Gastroesophageal sphincter (tissue), 2 donors: Measurements from ENCODE around the gene ARF1.

Source experiments
- EP300 ChIP-seq: sonication (generic); formaldehyde crosslinking; IDR thresholded peaks from one replicate; pipeline ENCODE4 v1.6.1; 2017; ENCODE audit warnings: antibody characterized with exemption, mild to moderate bottlenecking
- POLR2A ChIP-seq, 2 donors: fragments of 450-650 bp; IDR thresholded peaks; one replicate each; pipeline ENCODE4 v1.6.1; 2017; ENCODE audit warnings: antibody characterized with exemption in 2 of 2, mild to moderate bottlenecking in 2 of 2, moderate library complexity in 1 of 2
- POLR2AphosphoS5 ChIP-seq: sonication (generic); formaldehyde crosslinking; IDR thresholded peaks from one replicate; pipeline ENCODE4 v1.6.1; 2017; ENCODE audit warnings: antibody characterized with exemption

DNA sequence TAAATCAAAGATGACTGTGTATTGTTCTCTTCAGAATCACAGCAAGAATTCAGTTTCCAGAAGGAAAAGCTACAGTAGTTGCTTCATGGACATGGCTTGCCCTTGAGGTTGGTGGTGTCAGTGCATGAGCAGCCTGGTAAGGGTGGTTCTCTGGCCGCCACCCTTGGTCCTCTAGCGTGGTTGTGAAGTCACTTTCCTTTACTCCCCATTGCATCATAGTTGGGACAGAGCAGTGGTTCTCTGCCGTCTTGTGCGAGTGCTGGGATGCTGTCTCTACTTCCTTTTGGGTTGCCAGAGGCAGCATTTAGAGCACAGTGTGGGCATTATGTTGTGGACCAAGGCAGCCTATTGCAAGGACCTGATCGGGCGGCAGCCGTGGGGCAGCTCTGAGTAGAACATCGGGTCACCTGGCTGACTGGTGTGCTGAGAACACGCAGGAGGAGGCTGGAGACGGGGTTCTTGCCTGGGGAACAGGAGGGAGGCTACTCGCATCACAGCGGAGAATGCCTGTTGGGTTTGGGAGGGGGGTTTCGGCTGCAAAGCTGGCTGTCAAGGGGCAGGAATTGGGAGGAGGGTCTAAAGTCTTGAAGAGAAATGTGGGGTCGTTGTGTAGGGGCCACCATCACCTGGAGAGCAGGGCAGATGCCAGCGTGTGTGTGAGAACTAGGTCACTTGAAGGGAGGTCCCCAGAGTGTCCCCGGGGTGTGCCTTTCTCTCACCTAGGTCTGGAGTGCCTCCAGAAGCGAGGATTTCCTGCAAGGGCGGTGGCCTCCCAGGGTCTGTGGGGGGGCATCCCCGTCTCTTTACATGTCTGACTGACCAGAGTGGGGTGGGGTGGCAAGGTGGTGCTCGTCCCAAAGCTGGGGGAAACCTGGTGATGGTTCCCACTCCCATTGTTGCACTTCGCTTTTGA, 6.3 kb downstream of the ARF1 start:
- TF ChIP-seq POLR2A (IDR thresholded peaks at IDR 0.05) (no peak), EP300 (no peak), POLR2AphosphoS5 (no peak)
